Measurements from ENCODE around the gene TRMT1. TPM values are rescaled to one million over a fixed set of nuclear protein-coding genes. Genes with fewer than 3 reads are reported as not detected.

TRMT1 gene
- total and polyA plus RNA-seq, 2 experiments from 2014 or later: 88.6 to 90.1 TPM

GRCh38 chr19:13139633-13140311 is 23.2 kb upstream of the TRMT1 start:
- Histone ChIP-seq H3K9me2 (ENCODE audit: insufficient read depth) (no peaks in the 10 kb centered on the region), H3K4me1 (ENCODE audit: insufficient read depth) (no peaks in the 10 kb centered on the region), H4K20me1 (replicated peaks; ENCODE audit: insufficient read depth) (peaks cover 11% of the 10 kb centered on the region), H3F3A (replicated peaks; ENCODE audit: low read depth) (0 out of 2 replicates have a peak, but pooled peaks cover 7% of the 10 kb centered on the region), H3K4me2 (no peak overlapping the region), H2AFZ (no peak overlapping the region), H3K4me3 (no peak overlapping the region), H3K79me2 (replicated peaks; ENCODE audit: insufficient read depth) (peaks cover 1% of the 10 kb centered on the region; the same call in 1 of the 2 replicates), H3K27ac (ENCODE audit: low read depth) (no peak overlapping the region), H3K36me3 (ENCODE audit: insufficient read depth) (peaks cover 5% of the 10 kb centered on the region; the same call in 1 of the 2 replicates), H3K27me3 (ENCODE audit: insufficient read depth) (no peaks in the 10 kb centered on the region)
- Mint-ChIP-seq H3K36me3 (ENCODE audit: low read depth) (peaks cover 56% of the 10 kb centered on the region), H3K4me1 (peaks cover 16% of the 10 kb centered on the region), H3K27me3 (ENCODE audit: insufficient read depth, low read depth, poor library complexity) (peaks cover 13% of the 10 kb centered on the region), H3K27ac (no peak overlapping the region; the same call in 1 of the 2 replicates), H3K9me3 (no peaks in the 10 kb centered on the region), H3K4me3 (peak overlapping the region; percentile 6; the same call in 1 of the 3 replicates)
- peak; percentile 59 for ATAC-seq
- DNase-seq (ENCODE audit: low spot score): no peak
- no peak for TF ChIP-seq NANOG (IDR thresholded peaks at IDR 0.05; ENCODE audit: borderline replicate concordance)
- no peak for TF ChIP-seq JUNB (IDR thresholded peaks at IDR 0.05; ENCODE audit: unreplicated experiment)
- TF ChIP-seq EZH2 (IDR thresholded peaks at IDR 0.05; ENCODE audit: low read depth, unreplicated experiment): no peak
- TF ChIP-seq ZNF462 (CRISPR knock-in tag; IDR thresholded peaks at IDR 0.05): no peak
- TF ChIP-seq EZH2phosphoT487 (IDR thresholded peaks at IDR 0.05; ENCODE audit: unreplicated experiment): no peak
- no peak for TF ChIP-seq ZNF331 (CRISPR knock-in tag; IDR thresholded peaks at IDR 0.05; ENCODE audit: low read depth)
- no peak for TF ChIP-seq REST (IDR thresholded peaks at IDR 0.05; ENCODE audit: unreplicated experiment)

All from GM23338 (cell line).